ENCODE measurements around the gene CX3CL1.

Gene CX3CL1

DNA sequence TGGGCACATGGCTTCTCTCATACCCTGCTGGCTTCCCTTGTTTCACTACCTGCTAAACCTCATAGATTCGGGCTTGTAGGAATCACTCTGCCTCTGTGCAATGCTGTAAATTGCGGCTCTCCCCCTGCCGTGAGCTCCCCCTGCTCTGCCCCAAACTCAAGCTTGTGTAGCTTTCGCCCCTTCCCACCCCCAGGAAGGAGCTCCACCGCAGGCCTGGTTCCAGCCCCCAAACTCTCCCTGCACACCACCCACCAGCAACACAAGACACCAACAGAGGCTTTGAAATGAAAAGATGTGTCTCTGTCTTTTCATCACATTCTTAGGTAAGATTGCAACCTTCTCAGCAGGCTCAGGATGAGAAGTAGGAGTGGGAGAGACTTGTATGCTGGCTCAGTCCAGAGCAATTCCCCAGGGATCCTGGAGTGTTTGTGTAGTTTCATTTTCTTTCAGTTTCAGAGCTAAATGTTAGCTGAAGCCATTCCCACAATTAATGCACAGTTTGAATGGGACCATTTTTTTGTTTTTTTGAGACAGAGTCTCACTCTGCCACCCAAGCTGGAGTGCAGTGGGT is 14.2 kb downstream of the CX3CL1 start:
- no peaks in the 10 kb centered on the region for H3K9me2 ChIP-seq (replicated peaks; ENCODE audit: low read depth, low read length)
- no peaks in the 10 kb centered on the region for H3K9me3 ChIP-seq (ENCODE audit: insufficient read depth, low read depth, low read length)
- no peak overlapping the region for H3K9ac ChIP-seq (ENCODE audit: low read depth, low read length, poor library complexity, severe bottlenecking)
- H4K20me1 ChIP-seq (ENCODE audit: insufficient read depth, low read length, poor library complexity, severe bottlenecking): no peaks in the 10 kb centered on the region
- no peak overlapping the region for H3K4me2 ChIP-seq (ENCODE audit: low read depth, low read length, poor library complexity, severe bottlenecking)
- H3F3A ChIP-seq (ENCODE audit: low read depth): no peaks in the 10 kb centered on the region
- H3K4me1 ChIP-seq (ENCODE audit: insufficient read depth, low read length, poor library complexity, severe bottlenecking): peaks cover 7% of the 10 kb centered on the region
- H3K4me3 ChIP-seq (ENCODE audit: low read length, poor library complexity, severe bottlenecking): no peak overlapping the region
- no peaks in the 10 kb centered on the region for H3K36me3 ChIP-seq (ENCODE audit: insufficient read depth, low read length)
- H2AFZ ChIP-seq (ENCODE audit: low read length): no peak overlapping the region
- TF ChIP-seq EZH2phosphoT487 (IDR thresholded peaks at IDR 0.05; ENCODE audit: borderline replicate concordance): no peak
- TF ChIP-seq, protein P1, sequence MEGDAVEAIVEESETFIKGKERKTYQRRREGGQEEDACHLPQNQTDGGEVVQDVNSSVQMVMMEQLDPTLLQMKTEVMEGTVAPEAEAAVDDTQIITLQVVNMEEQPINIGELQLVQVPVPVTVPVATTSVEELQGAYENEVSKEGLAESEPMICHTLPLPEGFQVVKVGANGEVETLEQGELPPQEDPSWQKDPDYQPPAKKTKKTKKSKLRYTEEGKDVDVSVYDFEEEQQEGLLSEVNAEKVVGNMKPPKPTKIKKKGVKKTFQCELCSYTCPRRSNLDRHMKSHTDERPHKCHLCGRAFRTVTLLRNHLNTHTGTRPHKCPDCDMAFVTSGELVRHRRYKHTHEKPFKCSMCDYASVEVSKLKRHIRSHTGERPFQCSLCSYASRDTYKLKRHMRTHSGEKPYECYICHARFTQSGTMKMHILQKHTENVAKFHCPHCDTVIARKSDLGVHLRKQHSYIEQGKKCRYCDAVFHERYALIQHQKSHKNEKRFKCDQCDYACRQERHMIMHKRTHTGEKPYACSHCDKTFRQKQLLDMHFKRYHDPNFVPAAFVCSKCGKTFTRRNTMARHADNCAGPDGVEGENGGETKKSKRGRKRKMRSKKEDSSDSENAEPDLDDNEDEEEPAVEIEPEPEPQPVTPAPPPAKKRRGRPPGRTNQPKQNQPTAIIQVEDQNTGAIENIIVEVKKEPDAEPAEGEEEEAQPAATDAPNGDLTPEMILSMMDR (conservative IDR thresholded peaks at IDR 0.05; ENCODE audit: low read length): no peak
- H3K79me2 ChIP-seq (ENCODE audit: insufficient read depth, low read length): no peaks in the 10 kb centered on the region
- no peaks in the 10 kb centered on the region for H3K27me3 ChIP-seq (ENCODE audit: insufficient read depth, low read length, poor library complexity, severe bottlenecking)

DNA sequence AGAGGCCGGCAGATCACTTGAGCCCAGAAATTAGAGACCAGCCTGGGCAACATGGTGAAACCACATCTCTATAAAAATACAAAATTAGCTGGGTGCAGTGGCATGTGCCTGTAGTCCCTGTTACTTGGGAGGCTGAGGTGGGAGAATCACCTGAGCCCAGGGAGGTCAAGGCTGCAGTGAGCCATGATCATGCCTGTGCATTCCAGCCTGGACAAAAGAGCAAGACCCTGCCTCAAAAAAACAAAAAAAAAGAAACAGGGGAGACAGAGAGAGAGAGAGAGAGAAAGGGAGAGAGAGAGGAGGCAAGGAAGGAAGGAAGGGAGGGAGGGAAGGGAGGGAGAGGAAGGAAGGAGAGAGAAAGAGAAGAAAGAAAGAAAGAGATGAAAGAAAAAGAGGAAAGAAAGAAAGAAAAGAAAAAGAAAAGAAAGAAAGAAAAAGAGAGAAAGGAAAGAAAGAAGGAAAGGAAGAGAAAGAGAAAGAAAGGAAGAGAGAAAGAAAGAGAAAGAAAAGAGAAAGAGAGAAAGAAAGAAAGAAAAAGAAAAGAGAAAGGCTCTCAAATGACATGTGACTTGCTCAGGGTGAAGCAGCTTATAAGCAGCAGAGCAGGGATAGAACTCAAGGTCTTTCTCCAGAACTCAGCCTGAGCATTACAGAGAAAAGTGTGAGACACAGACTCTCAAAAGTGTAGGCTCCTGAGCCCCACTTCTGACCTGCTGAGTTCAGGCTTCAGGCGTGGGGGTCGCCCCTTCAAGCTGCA is 15.5 kb downstream of the CX3CL1 start:
- TF ChIP-seq EZH2phosphoT487 (IDR thresholded peaks at IDR 0.05; ENCODE audit: borderline replicate concordance): no peak
- TF ChIP-seq, protein P1 (conservative IDR thresholded peaks at IDR 0.05; ENCODE audit: low read length): no peak
- no peak overlapping the region for H3K4me2 ChIP-seq (ENCODE audit: low read depth, low read length, poor library complexity, severe bottlenecking)
- H3K9me3 ChIP-seq (ENCODE audit: insufficient read depth, low read depth, low read length): no peaks in the 10 kb centered on the region
- no peaks in the 10 kb centered on the region for H3K79me2 ChIP-seq (ENCODE audit: insufficient read depth, low read length)
- H2AFZ ChIP-seq (ENCODE audit: low read length): 0 out of 2 replicates have a peak overlapping the region, but pooled peaks have one; percentile 29
- H3K36me3 ChIP-seq (ENCODE audit: insufficient read depth, low read length): no peaks in the 10 kb centered on the region
- no peaks in the 10 kb centered on the region for H3K9me2 ChIP-seq (replicated peaks; ENCODE audit: low read depth, low read length)
- no peaks in the 10 kb centered on the region for H3F3A ChIP-seq (ENCODE audit: low read depth)
- H3K4me3 ChIP-seq (ENCODE audit: low read length, poor library complexity, severe bottlenecking): no peak overlapping the region
- H4K20me1 ChIP-seq (ENCODE audit: insufficient read depth, low read length, poor library complexity, severe bottlenecking): no peaks in the 10 kb centered on the region
- peaks cover 7% of the 10 kb centered on the region for H3K4me1 ChIP-seq (ENCODE audit: insufficient read depth, low read length, poor library complexity, severe bottlenecking)
- no peaks in the 10 kb centered on the region for H3K27me3 ChIP-seq (ENCODE audit: insufficient read depth, low read length, poor library complexity, severe bottlenecking)
- H3K9ac ChIP-seq (ENCODE audit: low read depth, low read length, poor library complexity, severe bottlenecking): no peak overlapping the region

DNA sequence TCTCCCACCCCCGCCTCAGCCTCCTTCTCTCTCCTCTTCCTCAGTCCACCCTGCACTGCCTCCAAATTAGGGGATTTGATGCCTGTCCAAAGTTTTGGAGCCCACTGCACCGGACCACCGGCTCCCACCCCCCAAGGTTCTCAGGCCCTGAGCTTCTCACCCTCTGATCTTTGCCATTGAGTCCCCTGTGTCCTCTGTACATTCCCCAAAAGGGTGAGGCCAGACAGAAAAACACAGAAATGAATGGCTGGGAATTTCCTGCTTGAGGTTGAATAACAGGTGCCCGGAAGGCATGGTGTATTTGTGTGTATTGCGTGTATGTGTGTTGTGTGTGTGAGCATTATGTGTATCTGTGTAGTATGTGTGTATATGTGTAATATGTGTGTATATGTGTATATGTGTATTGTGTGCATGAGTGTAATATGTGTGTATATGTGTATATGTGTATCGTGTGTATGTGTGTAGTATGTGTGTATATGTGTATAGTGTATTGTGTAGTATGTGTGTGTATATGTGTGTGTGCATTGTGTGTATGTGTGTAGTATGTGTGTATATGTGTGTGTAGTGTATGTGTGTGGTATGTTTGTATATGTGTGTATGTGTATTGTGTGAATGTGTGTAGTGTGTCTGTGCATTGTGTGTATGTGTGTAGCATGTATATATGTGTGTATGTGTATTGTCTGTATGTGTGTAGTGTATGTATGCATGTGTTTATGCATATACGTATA is 16.2 kb downstream of the CX3CL1 start:
- Histone ChIP-seq H3F3A (ENCODE audit: low read depth) (no peaks in the 10 kb centered on the region), H3K4me1 (ENCODE audit: insufficient read depth, low read length, poor library complexity, severe bottlenecking) (peaks cover 7% of the 10 kb centered on the region), H3K9me3 (ENCODE audit: insufficient read depth, low read depth, low read length) (no peaks in the 10 kb centered on the region), H3K79me2 (ENCODE audit: insufficient read depth, low read length) (no peaks in the 10 kb centered on the region), H3K9me2 (replicated peaks; ENCODE audit: low read depth, low read length) (no peaks in the 10 kb centered on the region), H2AFZ (ENCODE audit: low read length) (0 out of 2 replicates have a peak overlapping the region, but pooled peaks have one; percentile 29), H3K27me3 (ENCODE audit: insufficient read depth, low read length, poor library complexity, severe bottlenecking) (no peaks in the 10 kb centered on the region), H3K9ac (ENCODE audit: low read depth, low read length, poor library complexity, severe bottlenecking) (no peak overlapping the region), H4K20me1 (ENCODE audit: insufficient read depth, low read length, poor library complexity, severe bottlenecking) (no peaks in the 10 kb centered on the region), H3K36me3 (ENCODE audit: insufficient read depth, low read length) (no peaks in the 10 kb centered on the region), H3K4me3 (ENCODE audit: low read length, poor library complexity, severe bottlenecking) (no peak overlapping the region), H3K4me2 (ENCODE audit: low read depth, low read length, poor library complexity, severe bottlenecking) (no peak overlapping the region)
- TF ChIP-seq EZH2phosphoT487 (IDR thresholded peaks at IDR 0.05; ENCODE audit: borderline replicate concordance): no peak
- TF ChIP-seq, protein P1 (conservative IDR thresholded peaks at IDR 0.05; ENCODE audit: low read length): no peak

All from Loucy (cell line).